ENCODE results near the gene CANX.
"Not testable (repeated sequence)": the region's sequence is repeated elsewhere in the genome, so short reads cannot be mapped to it uniquely, and the experiment has no call there.

Gene CANX, protein sequence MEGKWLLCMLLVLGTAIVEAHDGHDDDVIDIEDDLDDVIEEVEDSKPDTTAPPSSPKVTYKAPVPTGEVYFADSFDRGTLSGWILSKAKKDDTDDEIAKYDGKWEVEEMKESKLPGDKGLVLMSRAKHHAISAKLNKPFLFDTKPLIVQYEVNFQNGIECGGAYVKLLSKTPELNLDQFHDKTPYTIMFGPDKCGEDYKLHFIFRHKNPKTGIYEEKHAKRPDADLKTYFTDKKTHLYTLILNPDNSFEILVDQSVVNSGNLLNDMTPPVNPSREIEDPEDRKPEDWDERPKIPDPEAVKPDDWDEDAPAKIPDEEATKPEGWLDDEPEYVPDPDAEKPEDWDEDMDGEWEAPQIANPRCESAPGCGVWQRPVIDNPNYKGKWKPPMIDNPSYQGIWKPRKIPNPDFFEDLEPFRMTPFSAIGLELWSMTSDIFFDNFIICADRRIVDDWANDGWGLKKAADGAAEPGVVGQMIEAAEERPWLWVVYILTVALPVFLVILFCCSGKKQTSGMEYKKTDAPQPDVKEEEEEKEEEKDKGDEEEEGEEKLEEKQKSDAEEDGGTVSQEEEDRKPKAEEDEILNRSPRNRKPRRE

DNA sequence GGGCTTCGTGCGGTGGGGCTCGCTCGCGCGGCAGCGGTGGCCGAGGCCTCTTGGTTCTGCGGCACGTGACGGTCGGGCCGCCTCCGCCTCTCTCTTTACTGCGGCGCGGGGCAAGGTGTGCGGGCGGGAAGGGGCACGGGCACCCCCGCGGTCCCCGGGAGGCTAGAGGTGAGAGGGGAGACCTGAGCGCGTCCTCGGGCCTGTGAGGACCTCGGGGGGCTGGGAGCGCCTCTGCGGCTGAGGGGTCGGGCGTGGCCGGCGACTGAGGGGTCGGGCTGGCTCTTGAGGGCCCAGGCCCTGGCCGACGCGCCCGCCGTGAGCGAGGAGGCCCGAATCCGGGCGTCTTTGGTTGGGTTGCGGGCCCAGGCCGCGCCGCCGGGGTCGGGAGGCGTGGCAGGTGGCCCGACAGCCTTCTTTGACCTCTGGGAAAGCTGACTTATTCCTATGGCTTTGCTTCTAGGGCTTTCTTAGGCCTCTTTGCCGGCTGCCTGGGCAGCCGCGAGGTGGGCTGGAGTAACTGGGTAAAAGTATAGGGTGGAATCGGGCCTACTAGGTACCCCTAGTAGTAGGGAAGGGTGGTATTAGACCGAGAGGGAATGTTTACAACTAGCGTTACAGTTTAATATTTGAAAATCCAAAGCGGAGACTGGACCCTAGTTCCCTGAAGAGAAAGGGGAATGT, at the start of gene CANX:
CANX (plus strand) TSS at position 33 of the 681 bp plus-strand sequence. CDS start 6,715 bp downstream, outside the sequence.
- no peak for DNase-seq

DNA sequence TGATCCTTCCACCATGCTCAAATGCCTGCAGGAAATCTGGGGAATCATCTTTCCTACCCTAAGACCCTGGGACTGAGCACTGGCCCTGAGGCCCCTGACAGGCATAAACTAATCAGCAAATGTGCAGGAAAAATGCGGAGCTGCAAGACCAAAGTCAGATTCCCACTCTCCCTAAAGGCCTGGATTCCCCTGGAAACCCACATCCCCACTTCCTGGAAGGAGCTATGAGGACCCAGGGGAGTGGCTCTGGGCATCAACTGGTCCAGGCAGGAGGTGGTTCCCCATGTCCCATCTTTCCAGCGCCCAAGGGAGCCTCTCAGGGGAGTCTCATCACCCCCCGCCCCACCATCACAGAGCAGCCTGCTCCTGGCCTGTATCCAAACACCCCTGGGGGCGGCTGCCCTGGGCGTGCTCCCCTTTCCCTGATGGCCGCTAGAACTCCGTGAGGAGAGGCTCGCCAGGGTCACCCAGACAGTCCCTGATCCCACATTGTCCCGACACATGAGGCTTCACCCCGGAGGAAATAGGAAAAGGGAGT, 49.5 kb upstream of the CANX start:
- DNase-seq: not testable (repeated sequence)

DNA sequence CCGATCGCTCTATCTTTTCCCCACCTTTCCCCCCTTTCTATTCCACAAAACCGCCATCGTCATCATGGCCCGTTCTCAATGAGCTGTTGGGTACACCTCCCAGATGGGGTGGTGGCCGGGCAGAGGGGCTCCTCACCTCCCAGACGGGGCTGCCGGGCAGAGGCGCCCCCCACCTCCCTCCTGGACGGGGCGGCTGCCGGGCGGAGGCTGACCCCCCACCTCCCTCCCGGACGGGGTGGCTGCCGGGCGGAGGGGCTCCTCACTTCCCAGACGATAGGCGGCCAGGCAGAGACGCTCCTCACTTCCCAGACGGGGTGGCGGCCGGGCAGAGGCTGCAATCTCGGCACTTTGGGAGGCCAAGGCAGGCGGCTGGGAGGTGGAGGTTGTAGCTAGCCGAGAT, 48.5 kb upstream of the CANX start:
- DNase-seq: not testable (repeated sequence)

DNA sequence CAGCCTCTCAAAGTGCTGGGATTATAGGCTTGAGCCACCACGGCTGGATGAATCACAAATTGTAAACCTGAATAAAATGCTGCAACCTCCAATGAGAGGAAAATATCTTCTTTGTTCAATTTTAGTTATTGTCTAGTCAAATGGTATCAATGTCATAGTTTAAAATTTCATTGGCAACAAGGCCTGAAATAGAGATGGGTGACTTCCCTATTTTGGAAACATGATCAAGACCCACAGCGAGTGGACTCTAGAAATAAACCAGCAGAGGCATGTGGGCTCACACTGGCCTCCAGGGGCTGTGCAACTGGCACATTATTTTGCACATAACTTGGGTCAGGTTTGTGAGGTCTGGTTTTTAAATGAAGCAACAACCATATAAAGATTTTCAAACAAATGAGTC, 45.6 kb upstream of the CANX start:
- DNase-seq: not testable (repeated sequence)

DNA sequence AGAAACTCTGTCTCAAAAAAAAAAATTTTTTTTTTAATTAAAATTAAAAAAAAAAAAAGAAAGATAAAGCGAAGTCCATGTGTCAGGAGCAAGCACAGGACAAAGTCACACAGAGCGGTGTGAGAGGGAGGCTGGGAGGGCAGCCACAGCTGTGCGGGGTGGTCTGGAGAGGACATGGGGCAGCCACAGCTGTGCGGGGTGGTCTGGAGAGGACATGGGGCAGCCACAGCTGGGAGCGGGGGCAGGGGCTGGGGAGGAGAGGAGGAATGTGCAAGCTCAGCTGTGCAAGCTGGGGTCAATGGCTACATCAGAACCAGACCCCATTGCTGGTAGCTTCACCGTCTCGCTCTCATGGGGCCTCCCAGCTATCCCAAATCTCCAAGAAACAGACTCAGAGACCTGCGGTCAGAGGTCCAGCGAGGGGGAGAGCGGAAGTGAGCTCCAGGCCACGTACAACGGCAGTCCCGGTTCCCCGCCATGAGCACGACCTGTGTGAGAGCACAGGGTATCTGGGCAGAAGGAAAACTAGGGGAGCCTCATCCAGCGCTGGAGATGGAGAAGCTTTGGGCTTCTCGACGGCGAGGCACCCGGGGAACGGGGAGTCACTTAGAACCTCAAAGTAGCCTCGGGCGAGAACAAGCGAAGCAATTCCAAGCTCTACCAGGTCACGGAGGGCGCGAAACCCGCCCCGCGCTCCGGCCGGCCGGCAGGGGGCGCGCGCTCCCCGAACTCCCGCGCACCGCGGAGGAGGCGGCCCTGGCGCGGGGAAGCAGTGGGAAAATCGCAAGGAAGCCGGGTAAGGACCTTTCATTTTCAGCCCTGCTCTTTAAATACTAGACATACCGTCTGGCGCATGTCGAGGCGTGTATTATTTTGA, 41.2 kb upstream of the CANX start:
- not testable (repeated sequence) for DNase-seq

DNA sequence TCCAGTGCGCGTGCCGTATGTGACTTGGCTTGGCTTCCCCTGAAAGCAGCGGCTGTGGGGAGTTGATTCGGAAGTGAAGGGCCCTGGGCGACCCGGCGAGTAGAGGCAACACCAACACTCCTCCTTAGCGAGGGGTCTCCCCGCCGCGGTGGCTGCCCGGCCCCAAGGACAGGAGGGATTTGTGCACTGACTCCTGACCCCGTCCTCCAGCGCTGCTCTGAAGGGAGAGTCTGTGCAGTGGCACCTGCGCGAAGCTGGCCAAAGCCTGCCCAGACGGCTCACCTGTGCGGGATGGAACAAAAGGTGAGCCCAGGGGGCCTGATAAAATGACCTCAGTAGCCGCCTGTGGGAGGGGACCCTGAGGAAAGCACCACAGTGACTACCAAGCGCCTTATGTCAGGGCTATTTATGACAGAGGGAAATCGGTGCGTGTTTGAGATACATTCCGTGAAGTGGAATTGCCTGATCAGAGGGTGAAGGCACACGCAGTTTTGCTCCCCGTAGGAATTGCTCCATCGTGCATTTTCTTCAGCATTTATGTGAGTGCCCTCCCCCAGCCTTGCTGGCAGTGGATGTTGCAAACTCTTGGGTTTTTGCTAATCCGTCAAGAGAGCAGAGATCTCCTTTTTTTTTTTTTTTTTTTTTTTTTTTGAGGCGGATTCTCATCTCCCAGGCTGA, 40.4 kb upstream of the CANX start:
- not testable (repeated sequence) for DNase-seq

DNA sequence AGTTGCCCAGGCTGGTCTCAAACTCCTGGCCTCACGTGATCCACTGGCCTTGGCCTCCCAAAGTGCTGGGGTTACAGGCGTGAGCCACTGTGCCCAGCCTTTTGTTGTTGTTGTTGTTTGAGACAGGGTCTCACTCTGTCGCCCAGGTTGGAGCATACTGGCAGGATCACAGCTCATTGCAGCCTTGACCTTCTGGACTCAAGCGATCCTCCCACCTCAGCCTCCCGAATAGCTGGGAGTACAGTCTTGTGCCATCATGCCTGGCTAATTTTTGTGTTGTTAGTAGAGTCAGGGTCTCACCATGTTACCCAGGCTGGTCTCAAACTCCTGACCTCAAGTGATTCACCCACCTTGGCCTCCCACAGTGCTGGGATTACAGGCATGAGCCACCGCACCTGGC, 37.1 kb upstream of the CANX start:
- DNase-seq: not testable (repeated sequence)

DNA sequence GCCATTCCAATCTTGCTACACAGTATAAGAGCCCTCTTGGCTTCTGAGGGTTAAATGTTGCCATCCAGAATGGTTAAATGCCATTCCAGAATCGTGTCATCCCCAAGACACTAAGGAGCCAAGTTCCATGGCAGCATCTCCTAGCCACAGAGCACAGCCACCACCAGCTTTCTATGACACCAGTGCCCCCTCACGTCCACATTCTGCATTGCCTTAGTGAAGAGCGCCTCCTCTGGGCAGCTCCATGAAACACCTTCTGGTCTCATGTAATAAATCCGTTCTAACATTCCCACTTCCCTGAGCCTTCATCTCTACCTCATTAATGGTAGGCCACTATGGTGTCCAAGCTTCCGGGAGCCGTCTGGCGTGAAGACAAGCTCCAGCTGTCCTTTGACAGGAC, 30.4 kb upstream of the CANX start:
- no peak for DNase-seq

DNA sequence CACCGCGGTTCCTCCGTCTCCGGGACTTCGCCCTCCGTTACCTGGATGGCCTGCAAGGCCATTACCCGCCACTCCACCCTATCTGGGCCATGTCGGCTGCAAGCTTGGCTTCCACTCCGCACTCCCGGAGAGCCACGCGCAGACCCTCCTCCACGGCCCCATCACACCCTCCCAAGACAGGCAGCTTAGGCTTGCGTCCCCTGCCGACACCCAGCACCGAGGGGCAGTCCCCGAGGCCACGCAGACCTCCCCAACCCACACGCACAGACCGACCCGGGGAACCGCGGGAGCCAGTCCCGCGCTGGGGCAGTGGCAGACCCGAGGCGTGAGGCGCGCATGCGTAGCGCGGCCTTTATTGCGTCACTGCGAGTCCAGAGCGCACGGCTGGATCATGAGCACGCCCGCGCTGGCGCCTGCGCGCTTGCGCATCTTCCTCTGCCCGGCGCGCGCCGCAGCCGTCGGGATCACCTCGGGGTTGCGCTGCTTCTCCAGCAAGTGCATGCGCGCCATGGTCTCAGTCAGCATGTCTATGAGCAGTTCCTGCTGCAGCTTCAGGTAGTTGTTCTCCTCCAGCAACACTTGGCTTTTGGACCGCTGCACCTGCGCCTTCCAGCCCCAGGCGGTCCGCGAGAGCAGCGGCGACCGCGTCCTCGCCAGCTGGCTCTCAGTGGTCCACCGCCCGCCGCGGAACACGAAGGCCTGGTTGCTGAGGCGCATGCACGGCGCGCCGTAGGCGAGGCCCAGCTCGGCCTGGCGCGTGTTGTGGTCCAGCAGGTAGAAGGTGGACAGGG, 20.3 kb upstream of the CANX start:
- DNase-seq: peak; percentile 80

DNA sequence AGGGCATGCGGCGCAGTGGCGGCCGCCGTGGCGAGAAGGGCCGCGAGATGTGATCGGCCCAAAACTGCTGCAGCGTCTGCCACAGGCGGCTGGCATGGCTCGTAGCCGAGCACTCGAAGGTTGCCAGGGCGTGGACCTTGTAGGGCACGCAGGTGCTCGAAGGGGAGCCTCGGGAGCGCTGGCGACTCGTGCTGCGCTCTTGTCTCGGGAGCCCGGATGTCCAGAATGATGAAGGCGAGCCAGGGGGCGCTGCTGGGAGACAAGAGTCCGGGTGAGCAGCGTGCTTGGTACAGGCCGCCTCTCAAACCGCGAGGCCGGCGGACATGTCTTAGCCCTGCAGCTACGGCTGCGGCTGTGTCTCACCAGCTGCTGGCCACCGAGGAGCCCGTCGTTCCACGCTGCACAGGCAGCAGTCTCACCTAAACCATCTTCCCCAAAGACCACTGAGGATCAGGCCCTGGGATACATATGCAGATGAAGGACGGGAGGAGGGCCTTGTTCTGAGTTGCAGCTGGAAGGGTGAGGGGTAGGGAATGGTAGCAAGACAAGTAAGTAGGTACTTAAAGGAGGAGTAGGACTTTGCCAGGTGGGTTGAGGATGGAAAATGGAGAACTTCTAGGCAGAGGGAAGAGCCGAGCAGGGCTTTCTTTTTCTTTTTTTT, 19.6 kb upstream of the CANX start:
- peak; percentile 26 for DNase-seq

DNA sequence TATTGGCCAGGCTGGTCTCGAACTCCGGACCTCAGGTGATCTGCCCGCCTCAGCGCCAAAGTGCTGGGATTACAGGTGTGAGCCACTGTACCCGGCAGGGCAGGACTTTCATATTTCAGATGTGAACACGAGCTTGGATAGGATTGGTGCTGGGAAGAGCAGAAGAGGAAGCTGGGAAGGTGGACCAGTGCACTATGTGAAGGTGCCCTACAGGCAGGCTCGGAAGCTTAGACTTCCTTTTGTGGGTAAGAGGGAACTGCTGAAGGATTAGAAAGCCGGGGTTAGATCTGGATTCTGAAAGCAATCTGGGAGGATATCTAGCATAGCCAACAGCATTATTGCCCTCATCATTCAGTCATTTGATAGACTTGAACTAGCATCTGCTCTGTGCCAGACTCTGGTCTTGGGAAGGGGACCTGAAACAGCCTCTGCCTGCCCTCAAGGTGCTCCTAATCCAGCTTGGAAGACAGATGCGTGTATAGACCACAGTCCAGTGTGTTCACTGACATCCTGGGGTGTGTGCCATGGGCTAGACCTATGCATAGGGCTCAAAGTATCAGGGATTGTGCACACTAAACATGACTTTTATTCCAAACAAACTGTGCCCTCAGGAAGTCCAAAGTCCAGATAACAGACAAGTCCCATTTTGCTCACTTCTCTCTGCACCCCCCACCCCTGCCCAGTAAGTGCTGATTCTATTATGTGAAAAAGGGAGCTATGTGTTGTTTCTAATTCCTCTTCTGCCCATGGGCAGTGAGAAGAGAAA, 18.6 kb upstream of the CANX start:
- no peak for DNase-seq

DNA sequence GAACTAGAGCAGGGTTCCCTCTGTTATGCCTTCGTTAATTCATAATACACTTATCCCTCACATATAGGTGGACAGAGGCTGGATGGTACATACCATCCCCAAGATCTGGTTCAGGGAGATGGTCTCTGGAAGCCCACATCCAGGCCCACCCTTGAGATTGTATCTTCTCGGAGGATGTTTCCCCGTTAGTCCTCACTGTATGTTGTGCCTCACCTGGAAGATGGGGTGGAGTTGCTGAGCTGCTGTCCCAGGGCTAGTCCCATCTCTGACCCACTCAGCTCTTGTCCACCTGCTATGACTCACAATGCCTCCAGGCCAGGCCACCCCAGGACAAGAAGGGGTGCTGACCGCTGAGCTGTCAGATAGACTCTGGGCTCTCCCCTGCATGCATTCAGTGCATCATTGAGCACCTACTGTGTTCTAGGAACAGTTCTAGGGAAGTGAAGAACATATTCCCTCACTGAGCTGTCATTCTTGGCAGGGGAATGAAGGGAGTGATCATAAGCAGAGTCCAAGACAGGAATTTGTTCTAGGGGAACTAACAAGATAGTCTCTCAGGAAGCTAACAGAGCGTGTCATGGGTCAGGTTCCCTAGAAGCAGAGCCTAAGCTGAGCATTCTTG, 17.9 kb upstream of the CANX start, which contains the start of gene CBY3:
CBY3 (minus strand) TSS at position 255 of the 622 bp plus-strand sequence; CDS start at position 139, 116 bp downstream.
- DNase-seq: no peak

DNA sequence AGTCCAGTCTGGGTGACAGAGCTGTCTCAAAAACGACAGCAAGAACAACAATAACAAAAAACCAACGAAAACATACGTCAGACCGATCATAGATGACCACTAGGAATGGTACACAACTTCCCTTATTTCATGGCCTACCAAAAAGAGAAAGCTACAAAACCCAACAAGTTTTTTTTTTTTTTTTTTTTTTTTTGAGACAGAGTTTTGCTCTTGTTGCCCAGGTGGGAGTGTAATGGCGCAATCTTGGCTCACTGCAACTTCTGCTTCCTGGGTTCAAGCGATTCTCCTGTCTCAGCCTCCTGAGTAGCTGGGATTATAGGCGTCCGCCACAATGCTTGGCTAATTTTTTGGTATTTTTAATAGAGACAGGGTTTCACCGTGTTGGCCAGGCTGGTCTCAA, 9.6 kb upstream of the CANX start:
- DNase-seq: not testable (repeated sequence)

DNA sequence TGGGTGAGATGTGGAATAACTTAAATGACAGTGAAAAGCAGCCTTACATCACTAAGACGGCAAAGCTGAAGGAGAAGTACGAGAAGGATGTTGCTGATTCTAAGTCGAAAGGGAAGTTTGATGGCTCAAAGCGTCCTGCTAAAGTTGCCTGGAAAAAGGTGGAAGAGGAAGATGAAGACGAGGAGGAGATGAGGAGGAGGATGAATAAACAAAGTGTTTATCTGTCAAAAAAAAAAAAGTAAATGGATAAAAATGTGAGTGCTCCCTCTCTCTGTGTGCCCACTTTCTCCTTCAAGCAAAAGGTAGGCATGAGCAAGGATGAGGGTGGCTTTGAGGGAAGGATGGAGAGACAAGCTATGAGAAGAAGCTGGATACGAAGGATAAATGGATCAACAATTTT, 4.2 kb upstream of the CANX start:
- no peak for DNase-seq

DNA sequence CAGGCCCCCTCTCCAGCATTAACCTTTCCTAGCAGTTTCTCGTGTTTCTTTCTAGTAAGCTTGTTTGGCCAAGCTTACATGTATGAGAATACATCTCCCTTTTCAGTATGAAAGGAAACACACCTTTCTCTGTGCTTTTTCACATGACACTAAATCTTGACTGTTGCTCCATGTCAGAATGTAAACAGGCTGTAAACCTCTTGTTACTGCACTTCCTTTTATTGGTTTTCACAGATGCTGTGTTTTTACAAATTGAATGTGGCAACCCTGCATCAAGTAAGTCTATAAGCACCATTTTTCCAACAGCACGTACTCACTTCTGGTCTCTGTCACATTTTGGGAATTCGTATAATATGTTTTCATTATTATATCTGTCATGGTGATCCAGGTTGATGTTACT, 2.2 kb upstream of the CANX start:
- DNase-seq: no peak

DNA sequence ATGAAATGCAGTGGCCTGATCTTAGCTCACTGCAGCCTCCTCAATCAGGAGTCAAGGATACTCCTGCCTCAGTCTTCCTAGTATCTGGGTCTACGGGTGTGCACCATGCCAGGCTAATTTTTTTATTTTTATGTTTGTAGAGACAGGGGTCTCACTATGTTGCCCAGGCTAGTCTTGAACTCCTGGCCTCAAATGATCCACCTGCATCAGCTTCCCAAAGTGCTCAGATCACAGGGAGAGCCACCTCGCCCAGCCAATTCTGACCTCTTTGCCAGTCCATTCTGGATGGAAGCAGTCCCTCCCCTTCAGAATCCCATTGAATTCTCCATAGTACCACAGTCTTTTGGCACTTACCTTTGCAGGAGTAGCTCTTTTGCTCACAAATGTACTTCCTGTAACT, 1.7 kb upstream of the CANX start:
- no peak for DNase-seq

DNA sequence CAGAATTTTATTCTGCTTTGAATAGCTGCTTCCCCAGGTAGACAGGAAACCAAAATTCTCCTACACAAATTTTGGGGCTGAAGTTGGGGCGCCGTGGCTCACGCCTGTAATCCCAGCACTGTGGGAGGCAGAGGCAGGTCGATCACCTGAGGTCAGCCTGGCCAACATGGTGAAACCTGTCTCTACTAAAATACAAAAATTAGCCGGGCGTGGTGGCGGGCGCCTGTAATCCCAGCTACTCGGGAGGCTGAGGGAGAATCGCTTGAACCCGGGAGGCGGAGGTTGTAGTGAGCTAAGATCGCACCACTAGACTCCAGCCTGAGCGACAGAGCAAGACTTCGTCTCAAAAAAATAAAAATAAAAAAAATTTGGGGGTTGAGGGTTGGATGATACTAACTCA, 1.2 kb upstream of the CANX start:
- not testable (repeated sequence) for DNase-seq

DNA sequence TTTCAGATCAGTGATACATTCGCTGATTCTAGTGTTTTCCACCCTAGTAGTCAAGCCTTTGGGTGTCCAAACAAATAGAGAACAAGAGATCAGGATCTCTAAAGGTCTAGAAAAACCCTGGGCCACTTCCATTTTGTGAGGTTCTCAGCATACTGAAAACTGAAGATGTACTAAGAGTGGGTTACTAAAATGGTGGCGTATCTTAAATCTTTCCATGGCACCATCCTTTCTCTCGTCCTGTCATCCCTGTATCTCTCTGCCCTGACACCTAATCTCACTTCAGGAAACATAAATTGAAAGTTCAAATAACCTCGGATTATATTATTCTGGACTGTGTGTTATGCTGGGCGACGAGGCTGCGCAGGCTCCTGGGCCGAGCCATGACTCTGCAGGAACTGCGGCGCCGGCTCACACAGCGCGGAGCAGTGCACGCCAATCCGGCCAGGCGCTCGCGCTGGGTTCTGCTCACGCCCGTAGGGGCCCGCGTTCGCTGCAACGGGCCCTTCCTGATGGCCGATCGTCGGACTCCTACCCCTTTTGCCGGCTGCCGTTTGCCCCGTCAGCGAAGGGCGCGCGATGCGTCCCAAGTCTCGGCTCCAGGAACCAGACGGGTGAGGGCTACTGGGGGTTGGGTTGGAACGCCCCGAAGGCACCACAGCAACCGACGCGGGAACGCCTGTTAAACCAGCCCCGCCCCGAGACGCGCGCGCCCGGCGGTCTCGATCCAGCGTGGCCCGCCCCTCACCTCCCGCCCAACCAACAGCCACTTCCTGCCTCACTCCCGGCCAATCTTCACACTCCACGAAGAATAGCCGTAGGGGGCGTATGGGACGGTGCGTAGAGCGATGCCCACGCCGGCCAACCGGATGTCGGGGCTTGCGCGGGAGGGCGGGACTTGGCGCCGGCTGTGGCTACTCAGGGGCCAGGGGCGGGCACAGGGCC, 503 bp upstream of the CANX start:
- peak; percentile 93 for DNase-seq

Data from NCI-H526 treated with DMSO at 0.1 percent for 48 hours (cell line).